Naive B cell (primary cell): ENCODE measurements around the gene STX2. TPM values are rescaled to one million over a fixed set of nuclear protein-coding genes. Genes with fewer than 3 reads are reported as not detected.
"Not testable (repeated sequence)": the region's sequence is repeated elsewhere in the genome, so short reads cannot be mapped to it uniquely, and the experiment has no call there.

Experiments
- ATAC-seq, 2 donors: fragments of 150-1000 bp; cut with Tn5 transposase; 2 replicates each; pipeline ENCODE4 v1.10.0; 2021; ENCODE audit warnings: low read depth in 2 of 2, mild to moderate bottlenecking in 2 of 2, moderate library complexity in 2 of 2
- DNase-seq: peaks from one replicate; pipeline ENCODE4 v3.0.0; 2022
- H3K27ac Mint-ChIP-seq, 6 donors: one replicate each; pipeline ENCODE4 v1.8.0; 2020 to 2022; ENCODE audit warnings: mild to moderate bottlenecking in 6 of 6, mixed read lengths in 6 of 6, moderate library complexity in 5 of 6, inconsistent platforms in 2 of 6
- H3K27me3 Mint-ChIP-seq, 3 donors: one replicate each; pipeline ENCODE4 v1.8.0; 2021 to 2022; ENCODE audit warnings: mixed read lengths in 3 of 3, mild to moderate bottlenecking in 1 of 3
- H3K36me3 Mint-ChIP-seq, 2 donors: one replicate each; pipeline ENCODE4 v1.8.0; 2020 to 2022; ENCODE audit warnings: mixed read lengths in 2 of 2, inconsistent platforms in 1 of 2, mild to moderate bottlenecking in 1 of 2
- H3K4me1 Mint-ChIP-seq, 3 donors: one replicate each; pipeline ENCODE4 v1.8.0; 2020 to 2022; ENCODE audit warnings: mixed read lengths in 3 of 3, inconsistent platforms in 1 of 3, mild to moderate bottlenecking in 1 of 3, moderate library complexity in 1 of 3
- H3K4me3 Mint-ChIP-seq, 8 donors: one replicate each; pipeline ENCODE4 v1.8.0; 2020 to 2022; ENCODE audit warnings: mild to moderate bottlenecking in 8 of 8, mixed read lengths in 8 of 8, moderate library complexity in 8 of 8, inconsistent platforms in 2 of 8
- H3K9me3 Mint-ChIP-seq, 7 donors: one replicate each; pipeline ENCODE4 v1.8.0; 2020 to 2022; ENCODE audit warnings: mixed read lengths in 7 of 7, mild to moderate bottlenecking in 5 of 7, inconsistent platforms in 2 of 7, moderate library complexity in 1 of 7
- polyA plus RNA-seq, 6 donors: library from polyadenylated mRNA; unstranded; fragments of 300-500 nt; fragmentation: Illumina TruSeq; gene quantifications; one replicate each; pipeline ENCODE4 v1.2.3, GENCODE V29; 2021; ENCODE audit warnings: low read depth in 6 of 6

Gene STX2
- polyA plus RNA-seq, result 1 to 10 TPM in 5 of 6 donors, under 1 TPM in 1; 0.26 to 5.8 (median 5.4) TPM

- ATAC-seq, result peak; percentile 87 to 90
- peak; percentile 91 for DNase-seq
- Mint-ChIP-seq H3K9me3 (no peaks in the 10 kb centered on the region), H3K27me3 (no peaks in the 10 kb centered on the region), H3K36me3 (no peaks in the 10 kb centered on the region), H3K4me1 (peaks cover 9 to 32% (median 14%) of the 10 kb centered on the region in 3 donors), H3K4me3 (peak within 1 kb of the TSS; percentile 82 to 95 (median 86)), H3K27ac (peak within 1 kb of the TSS in 5 of 6 donors; percentile 7 to 92 (median 88))
These were observed at the start of gene STX2 for GRCh38 chr12:130838951-130839769. Gene STX2 (minus strand): TSS chr12:130839250. CDS start chr12:130839099, 151 bp downstream.

GRCh38 chr12:130887190-130887589, 48.1 kb upstream of the STX2 start:
- H3K36me3 Mint-ChIP-seq, ATAC-seq, DNase-seq, H3K4me1 Mint-ChIP-seq, H3K9me3 Mint-ChIP-seq, H3K4me3 Mint-ChIP-seq, H3K27me3 Mint-ChIP-seq: not testable (repeated sequence)
- peak overlapping the region in 1 of 6 donors; percentile 44 for H3K27ac Mint-ChIP-seq

- Mint-ChIP-seq H3K27me3 (no peaks in the 10 kb centered on the region), H3K36me3 (peaks cover 0 to 9% of the 10 kb centered on the region in 2 donors), H3K4me3 (peak overlapping the region in 1 of 8 donors; percentile 54), H3K9me3 (peaks cover 0 to under 1% (median 0%) of the 10 kb centered on the region in 7 donors), H3K4me1 (peaks cover 32 to 36% (median 32%) of the 10 kb centered on the region in 3 donors), H3K27ac (peak overlapping the region in 2 of 6 donors; percentile 42 to 95)
- ATAC-seq, result no peak
- no peak for DNase-seq
These were observed 42.5 kb upstream of the STX2 start for GRCh38 chr12:130881548-130881947.

- DNase-seq (no peak), ATAC-seq (no peak)
- Mint-ChIP-seq H3K27me3 (no peaks in the 10 kb centered on the region), H3K4me3 (peak overlapping the region; percentile 3 to 97 (median 90)), H3K9me3 (no peaks in the 10 kb centered on the region), H3K27ac (peak overlapping the region; percentile 47 to 95 (median 84)), H3K36me3 (peaks cover 0 to 9% of the 10 kb centered on the region in 2 donors), H3K4me1 (peaks cover 32 to 36% (median 32%) of the 10 kb centered on the region in 3 donors)
These were observed 42.0 kb upstream of the STX2 start for GRCh38 chr12:130881046-130881445.

- H3K4me3 Mint-ChIP-seq, result peak overlapping the region; percentile 86 to 97 (median 90)
- DNase-seq (peak; percentile 7), ATAC-seq (peak; percentile 24 to 29)
- peaks cover 5 to 9% of the 10 kb centered on the region in 2 donors for H3K36me3 Mint-ChIP-seq
- H3K27ac Mint-ChIP-seq, result peak overlapping the region in 5 of 6 donors; percentile 89 to 98 (median 95)
- no peaks in the 10 kb centered on the region for H3K27me3 Mint-ChIP-seq
- H3K4me1 Mint-ChIP-seq, result peaks cover 35 to 36% (median 36%) of the 10 kb centered on the region in 3 donors
- H3K9me3 Mint-ChIP-seq, result no peaks in the 10 kb centered on the region
These were observed 41.4 kb upstream of the STX2 start for GRCh38 chr12:130880411-130880885.

GRCh38 chr12:130879781-130880389, 40.8 kb upstream of the STX2 start:
- H3K27me3 Mint-ChIP-seq, result no peaks in the 10 kb centered on the region
- no peak for DNase-seq
- H3K4me3 Mint-ChIP-seq, result peak overlapping the region; percentile 86 to 97 (median 90)
- peaks cover 35 to 40% (median 36%) of the 10 kb centered on the region in 3 donors for H3K4me1 Mint-ChIP-seq
- H3K36me3 Mint-ChIP-seq, result peaks cover 9% of the 10 kb centered on the region in 2 donors
- no peak for ATAC-seq
- peak overlapping the region in 5 of 6 donors; percentile 89 to 99 (median 98) for H3K27ac Mint-ChIP-seq
- no peaks in the 10 kb centered on the region for H3K9me3 Mint-ChIP-seq

GRCh38 chr12:130879212-130879686, 40.2 kb upstream of the STX2 start:
- ATAC-seq, result peak; percentile 94 to 95
- Mint-ChIP-seq H3K4me1 (peaks cover 38 to 47% (median 39%) of the 10 kb centered on the region in 3 donors), H3K27ac (peak overlapping the region; percentile 70 to 99 (median 98)), H3K9me3 (no peaks in the 10 kb centered on the region), H3K27me3 (no peaks in the 10 kb centered on the region), H3K36me3 (peaks cover 9 to 15% of the 10 kb centered on the region in 2 donors), H3K4me3 (peak overlapping the region; percentile 86 to 97 (median 94))
- DNase-seq, result peak; percentile 69

- DNase-seq, result no peak
- Mint-ChIP-seq H3K4me3 (peak overlapping the region in 7 of 8 donors; percentile 86 to 97 (median 92)), H3K4me1 (peaks cover 43 to 54% (median 44%) of the 10 kb centered on the region in 3 donors), H3K9me3 (no peaks in the 10 kb centered on the region), H3K27me3 (no peaks in the 10 kb centered on the region), H3K27ac (peak overlapping the region in 5 of 6 donors; percentile 70 to 98 (median 98)), H3K36me3 (peaks cover 9 to 20% of the 10 kb centered on the region in 2 donors)
- no peak for ATAC-seq
These were observed 39.4 kb upstream of the STX2 start for GRCh38 chr12:130878193-130879185.

GRCh38 chr12:130877333-130877732, 38.3 kb upstream of the STX2 start:
- Mint-ChIP-seq H3K27ac (peak overlapping the region in 2 of 6 donors; percentile 60 to 93), H3K4me3 (peak overlapping the region in 1 of 8 donors; percentile 92), H3K36me3 (peaks cover 9 to 20% of the 10 kb centered on the region in 2 donors), H3K4me1 (peaks cover 54 to 64% (median 54%) of the 10 kb centered on the region in 3 donors), H3K9me3 (no peaks in the 10 kb centered on the region), H3K27me3 (no peaks in the 10 kb centered on the region)
- DNase-seq (no peak), ATAC-seq (no peak)

- Mint-ChIP-seq H3K36me3 (peaks cover 9 to 20% of the 10 kb centered on the region in 2 donors), H3K27ac (peak overlapping the region in 1 of 6 donors; percentile 34), H3K4me3 (peak overlapping the region in 2 of 8 donors; percentile 53 to 92), H3K27me3 (no peaks in the 10 kb centered on the region), H3K4me1 (peaks cover 54 to 64% (median 54%) of the 10 kb centered on the region in 3 donors), H3K9me3 (no peaks in the 10 kb centered on the region)
- ATAC-seq (no peak), DNase-seq (no peak)
These were observed 37.7 kb upstream of the STX2 start for GRCh38 chr12:130876758-130877157.

GRCh38 chr12:130876297-130876696, 37.2 kb upstream of the STX2 start:
- Mint-ChIP-seq H3K4me3 (peak overlapping the region in 1 of 8 donors; percentile 92), H3K27me3 (no peaks in the 10 kb centered on the region), H3K27ac (peak overlapping the region in 1 of 6 donors; percentile 34), H3K4me1 (peaks cover 53 to 64% (median 54%) of the 10 kb centered on the region in 3 donors), H3K36me3 (peaks cover 9 to 20% of the 10 kb centered on the region in 2 donors), H3K9me3 (no peaks in the 10 kb centered on the region)
- DNase-seq (no peak), ATAC-seq (no peak)

- Mint-ChIP-seq H3K27ac (peak overlapping the region in 1 of 6 donors; percentile 85), H3K4me1 (peaks cover 53 to 64% (median 54%) of the 10 kb centered on the region in 3 donors), H3K36me3 (peaks cover 9 to 20% of the 10 kb centered on the region in 2 donors), H3K4me3 (peak overlapping the region in 2 of 8 donors; percentile 49 to 92)
- not testable (repeated sequence) for H3K9me3 Mint-ChIP-seq, H3K27me3 Mint-ChIP-seq, ATAC-seq, DNase-seq
These were observed 36.7 kb upstream of the STX2 start for GRCh38 chr12:130875708-130876107.
